ENCODE results near the gene MFAP3. TPM values are rescaled to one million over a fixed set of nuclear protein-coding genes. Genes with fewer than 3 reads are reported as not detected.

The MFAP3 gene
- total RNA-seq, 1 experiment from 2014 or later: 18.5 TPM

DNA sequence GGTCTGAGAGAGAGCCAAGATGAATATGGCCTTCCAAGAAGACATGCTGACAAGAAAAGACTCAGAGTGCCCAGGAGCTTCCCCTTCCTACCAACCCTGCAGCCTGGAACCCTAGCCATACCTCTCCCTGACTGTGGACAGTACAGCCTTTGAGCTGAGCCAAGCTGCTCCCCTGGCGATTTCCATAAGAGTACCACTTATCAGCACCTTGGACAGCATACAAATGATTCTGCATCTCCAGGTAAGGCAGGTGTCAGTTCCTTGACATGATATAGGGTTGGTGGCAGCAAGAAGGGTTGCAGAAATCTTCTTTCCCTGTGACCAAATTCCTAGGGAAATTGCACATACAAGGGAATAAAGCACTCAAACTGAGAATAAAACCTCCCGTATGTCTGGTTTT is 58.3 kb downstream of the MFAP3 start:
- BruUV-seq (replicated peaks): no TSS peak
- no peaks in the 10 kb centered on the region for H3K36me3 ChIP-seq (ENCODE audit: control insufficient read depth in 1 of 2, insufficient read depth in 2 of 2, low read length in 2 of 2)
- H3K79me2 ChIP-seq (ENCODE audit: insufficient read depth, low read length): no peaks in the 10 kb centered on the region
- H2AFZ ChIP-seq (ENCODE audit: low read depth, low read length, poor library complexity, severe bottlenecking): no peak overlapping the region
- no peaks in the 10 kb centered on the region for H4K20me1 ChIP-seq (ENCODE audit: insufficient read depth)
- ChIA-PET POLR2A (no interaction called here), CTCF (no interaction called here), RAD21 (ENCODE audit: low non-redundant PET in 1 of 2, low total read pairs in 2 of 2, uncharacterized antibody in 2 of 2, unreplicated experiment in 2 of 2) (no interaction called here)
- intact Hi-C loops (cut with micrococcal nuclease): no loop called here
- H3K4me3 ChIP-seq (replicated peaks in 1 of 2; ENCODE audit: low read depth in 1 of 2, low read length in 2 of 2): no peak overlapping the region
- TF ChIP-seq POLR2A (IDR thresholded peaks at IDR 0.05; ENCODE audit: borderline replicate concordance, extremely low read depth, insufficient read depth, insufficient read length): no peak
- no peak for TF ChIP-seq EZH2 (IDR thresholded peaks at IDR 0.05)
- TF ChIP-seq, protein P1, sequence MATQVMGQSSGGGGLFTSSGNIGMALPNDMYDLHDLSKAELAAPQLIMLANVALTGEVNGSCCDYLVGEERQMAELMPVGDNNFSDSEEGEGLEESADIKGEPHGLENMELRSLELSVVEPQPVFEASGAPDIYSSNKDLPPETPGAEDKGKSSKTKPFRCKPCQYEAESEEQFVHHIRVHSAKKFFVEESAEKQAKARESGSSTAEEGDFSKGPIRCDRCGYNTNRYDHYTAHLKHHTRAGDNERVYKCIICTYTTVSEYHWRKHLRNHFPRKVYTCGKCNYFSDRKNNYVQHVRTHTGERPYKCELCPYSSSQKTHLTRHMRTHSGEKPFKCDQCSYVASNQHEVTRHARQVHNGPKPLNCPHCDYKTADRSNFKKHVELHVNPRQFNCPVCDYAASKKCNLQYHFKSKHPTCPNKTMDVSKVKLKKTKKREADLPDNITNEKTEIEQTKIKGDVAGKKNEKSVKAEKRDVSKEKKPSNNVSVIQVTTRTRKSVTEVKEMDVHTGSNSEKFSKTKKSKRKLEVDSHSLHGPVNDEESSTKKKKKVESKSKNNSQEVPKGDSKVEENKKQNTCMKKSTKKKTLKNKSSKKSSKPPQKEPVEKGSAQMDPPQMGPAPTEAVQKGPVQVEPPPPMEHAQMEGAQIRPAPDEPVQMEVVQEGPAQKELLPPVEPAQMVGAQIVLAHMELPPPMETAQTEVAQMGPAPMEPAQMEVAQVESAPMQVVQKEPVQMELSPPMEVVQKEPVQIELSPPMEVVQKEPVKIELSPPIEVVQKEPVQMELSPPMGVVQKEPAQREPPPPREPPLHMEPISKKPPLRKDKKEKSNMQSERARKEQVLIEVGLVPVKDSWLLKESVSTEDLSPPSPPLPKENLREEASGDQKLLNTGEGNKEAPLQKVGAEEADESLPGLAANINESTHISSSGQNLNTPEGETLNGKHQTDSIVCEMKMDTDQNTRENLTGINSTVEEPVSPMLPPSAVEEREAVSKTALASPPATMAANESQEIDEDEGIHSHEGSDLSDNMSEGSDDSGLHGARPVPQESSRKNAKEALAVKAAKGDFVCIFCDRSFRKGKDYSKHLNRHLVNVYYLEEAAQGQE (IDR thresholded peaks at IDR 0.05; ENCODE audit: low read depth): peak; percentile 75
- TF ChIP-seq SP1 (IDR thresholded peaks at IDR 0.05; ENCODE audit: low read depth): no peak
- no peak for TF ChIP-seq SRF (IDR thresholded peaks at IDR 0.05; ENCODE audit: low read depth)
- H3K4me2 ChIP-seq (ENCODE audit: low read length): no peak overlapping the region
- H3K9me2 ChIP-seq (ENCODE audit: insufficient read depth): no peaks in the 10 kb centered on the region
- H3K27ac ChIP-seq (ENCODE audit: low read depth, low read length): no peak overlapping the region
- DNase-seq (ENCODE audit: low read depth, low spot score) (no peak), ATAC-seq (no peak)
- no peaks in the 10 kb centered on the region for H3K9me3 ChIP-seq (ENCODE audit: control insufficient read depth in 1 of 2, insufficient read depth in 1 of 2, low read depth in 1 of 2, low read length in 2 of 2)
- no peaks in the 10 kb centered on the region for H3K4me1 ChIP-seq (ENCODE audit: control insufficient read depth in 1 of 2, insufficient read depth in 2 of 2, low read length in 2 of 2)
- no peak overlapping the region for H3K9ac ChIP-seq (ENCODE audit: low read length)
- H3K27me3 ChIP-seq (ENCODE audit: insufficient read depth, low read length): peaks cover 22% of the 10 kb centered on the region

DNA sequence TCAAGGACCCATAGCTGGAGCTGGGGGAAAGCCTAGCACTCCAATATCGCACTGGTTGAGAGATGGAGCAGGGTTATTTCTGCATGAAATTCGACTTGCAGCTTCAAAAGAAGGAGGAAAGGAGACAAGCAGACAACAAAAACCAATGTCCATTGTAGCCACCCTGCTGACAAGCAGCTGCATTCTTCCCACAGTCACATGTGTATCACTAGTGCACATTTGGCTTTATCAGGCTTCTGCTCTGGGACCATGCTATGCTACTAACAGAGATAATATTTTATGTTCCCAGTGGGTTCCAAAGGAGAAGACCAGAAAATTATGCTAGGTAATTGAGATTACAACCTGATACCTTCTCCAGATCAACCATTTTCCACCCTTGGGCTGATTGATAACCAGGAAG is 59.7 kb downstream of the MFAP3 start:
- Histone ChIP-seq H3K79me2 (ENCODE audit: insufficient read depth, low read length) (no peaks in the 10 kb centered on the region), H3K9ac (ENCODE audit: low read length) (no peak overlapping the region), H3K4me2 (ENCODE audit: low read length) (no peak overlapping the region), H3K27me3 (ENCODE audit: insufficient read depth, low read length) (peaks cover 7% of the 10 kb centered on the region; the same call in 1 of the 2 replicates), H3K9me2 (ENCODE audit: insufficient read depth) (no peaks in the 10 kb centered on the region), H3K9me3 (ENCODE audit: control insufficient read depth in 1 of 2, insufficient read depth in 1 of 2, low read depth in 1 of 2, low read length in 2 of 2) (no peaks in the 10 kb centered on the region), H3K4me1 (ENCODE audit: control insufficient read depth in 1 of 2, insufficient read depth in 2 of 2, low read length in 2 of 2) (no peaks in the 10 kb centered on the region), H3K4me3 (replicated peaks in 1 of 2; ENCODE audit: low read depth in 1 of 2, low read length in 2 of 2) (no peak overlapping the region), H3K36me3 (ENCODE audit: control insufficient read depth in 1 of 2, insufficient read depth in 2 of 2, low read length in 2 of 2) (no peaks in the 10 kb centered on the region), H2AFZ (ENCODE audit: low read depth, low read length, poor library complexity, severe bottlenecking) (no peak overlapping the region), H4K20me1 (ENCODE audit: insufficient read depth) (no peaks in the 10 kb centered on the region), H3K27ac (ENCODE audit: low read depth, low read length) (no peak overlapping the region)
- no peak for DNase-seq (ENCODE audit: low read depth, low spot score)
- RAD21 ChIA-PET (ENCODE audit: low non-redundant PET in 1 of 2, low total read pairs in 2 of 2, uncharacterized antibody in 2 of 2, unreplicated experiment in 2 of 2): no interaction called here
- CTCF ChIA-PET: no interaction called here
- ATAC-seq: no peak
- BruUV-seq (replicated peaks): no TSS peak
- intact Hi-C loops (cut with micrococcal nuclease): no loop called here
- POLR2A ChIA-PET: no interaction called here
- TF ChIP-seq ELF1 (IDR thresholded peaks at IDR 0.05; ENCODE audit: borderline replicate concordance, low read depth): no peak
- no peak for TF ChIP-seq FOSL1 (IDR thresholded peaks at IDR 0.05; ENCODE audit: low read depth)
- TF ChIP-seq YY1 (IDR thresholded peaks at IDR 0.05; ENCODE audit: extremely low read depth, insufficient replicate concordance, low read depth, low read length): no peak
- TF ChIP-seq EGR1 (IDR thresholded peaks at IDR 0.05; ENCODE audit: low read depth): no peak
- no peak for TF ChIP-seq CEBPB (IDR thresholded peaks at IDR 0.05; ENCODE audit: low read depth)
- no peak for TF ChIP-seq ZNF274 (IDR thresholded peaks at IDR 0.05; ENCODE audit: low read depth, low read length)
- TF ChIP-seq, protein P2, sequence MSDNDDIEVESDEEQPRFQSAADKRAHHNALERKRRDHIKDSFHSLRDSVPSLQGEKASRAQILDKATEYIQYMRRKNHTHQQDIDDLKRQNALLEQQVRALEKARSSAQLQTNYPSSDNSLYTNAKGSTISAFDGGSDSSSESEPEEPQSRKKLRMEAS (IDR thresholded peaks at IDR 0.05): no peak
- TF ChIP-seq ATF3 (IDR thresholded peaks at IDR 0.05): no peak
- TF ChIP-seq ZBTB33 (IDR thresholded peaks at IDR 0.05; ENCODE audit: extremely low read depth, insufficient replicate concordance, low read length): no peak
- TF ChIP-seq RAD21 (IDR thresholded peaks at IDR 0.05; ENCODE audit: low read depth): no peak
- TF ChIP-seq EZH2phosphoT487 (IDR thresholded peaks at IDR 0.05; ENCODE audit: borderline replicate concordance): no peak
